Amniotic stem cell (primary cell): ENCODE measurements around the gene AFMID.
"Not testable (repeated sequence)": the region's sequence is repeated elsewhere in the genome, so short reads cannot be mapped to it uniquely, and the experiment has no call there.

Experiments used
- DNase-seq: peaks from one replicate; lab custom pipeline; 2025; lab: John Stamatoyannopoulos, UW

The AFMID gene

GRCh38 chr17:78238823-78239488, 51.8 kb downstream of the AFMID start:
- DNase-seq: no peak

- DNase-seq: no peak
Observed at GRCh38 chr17:78239489-78239931, 52.3 kb downstream of the AFMID start.

GRCh38 chr17:78240012-78240655, 53.0 kb downstream of the AFMID start:
- no peak for DNase-seq

GRCh38 chr17:78240839-78241238, 53.7 kb downstream of the AFMID start:
- DNase-seq: no peak

GRCh38 chr17:78241277-78242023, 54.3 kb downstream of the AFMID start:
- DNase-seq: no peak

GRCh38 chr17:78242024-78242742, 55.0 kb downstream of the AFMID start:
- DNase-seq: no peak

GRCh38 chr17:78247304-78247703, 60.1 kb downstream of the AFMID start:
- no peak for DNase-seq

- DNase-seq: no peak
Observed at GRCh38 chr17:78248051-78248914, 61.1 kb downstream of the AFMID start.

GRCh38 chr17:78249074-78249817, 62.1 kb downstream of the AFMID start:
- no peak for DNase-seq

- DNase-seq: no peak
Observed at GRCh38 chr17:78249818-78250806, 63.0 kb downstream of the AFMID start.

- DNase-seq: peak; percentile 62
Observed at GRCh38 chr17:78250891-78251772, 64.0 kb downstream of the AFMID start.

GRCh38 chr17:78251773-78252103, 64.6 kb downstream of the AFMID start:
- DNase-seq: no peak

GRCh38 chr17:78252111-78252634, 65.0 kb downstream of the AFMID start:
- no peak for DNase-seq

- no peak for DNase-seq
Observed at GRCh38 chr17:78252701-78253635, 65.8 kb downstream of the AFMID start.

- DNase-seq: not testable (repeated sequence)
Observed at GRCh38 chr17:78253636-78253945, 66.4 kb downstream of the AFMID start.

- peak; percentile 59 for DNase-seq
Observed at GRCh38 chr17:78253946-78254672, 66.9 kb downstream of the AFMID start.
